Kidney (tissue), 14 donors: ENCODE data around the gene FFAR3. TPM values are rescaled to one million over a fixed set of nuclear protein-coding genes. Genes with fewer than 3 reads are reported as not detected.
A peak's percentile ranks its signal among the peaks of the same experiment; 100 is the strongest.

Experiments used
- DNase-seq, 5 donors: peaks; one replicate each; pipeline ENCODE4 v3.0.0-alpha.2; 2013 to 2020
- FAIRE-seq: peaks from 2 replicates; lab custom pipeline; 2012; peaks lifted over from hg19 to GRCh38; lab: Jason Lieb, UNC
- H3K27ac ChIP-seq, 2 donors: one replicate each; pipeline ENCODE4 v1.7.0; 2013; ENCODE audit warnings: low read depth in 2 of 2, low read length in 2 of 2, inconsistent platforms in 1 of 2
- H3K27me3 ChIP-seq: one replicate; pipeline ENCODE4 v1.7.1; 2013; ENCODE audit warnings: low read length, inconsistent platforms; ENCODE audit not compliant: control insufficient read depth, insufficient read depth
- H3K36me3 ChIP-seq, 3 donors: one replicate each; pipeline versions ENCODE4 v1.7.0 to v1.7.1; 2013; ENCODE audit warnings: low read length in 3 of 3, control low read depth in 1 of 3, inconsistent platforms in 1 of 3; ENCODE audit not compliant: insufficient read depth in 3 of 3, control insufficient read depth in 2 of 3
- H3K4me1 ChIP-seq, 3 donors: one replicate each; pipeline versions ENCODE4 v1.7.0 to v1.7.1; 2013; ENCODE audit warnings: low read length in 3 of 3, inconsistent platforms in 1 of 3, low read depth in 1 of 3; ENCODE audit not compliant: control insufficient read depth in 2 of 3, insufficient read depth in 2 of 3
- H3K4me3 ChIP-seq, 3 donors: one replicate each; pipeline versions ENCODE4 v1.7.0 to v1.8.1; 2013; ENCODE audit warnings: low read length in 3 of 3, control low read depth in 1 of 3, inconsistent platforms in 1 of 3
- H3K9ac ChIP-seq, 3 donors: one replicate each; pipeline versions ENCODE4 v1.7.0 to v1.7.1; 2013; ENCODE audit warnings: low read length in 3 of 3, control low read depth in 1 of 3, inconsistent platforms in 1 of 3
- H3K9me3 ChIP-seq, 3 donors: one replicate each; pipeline versions ENCODE4 v1.7.0 to v1.7.1; 2013; ENCODE audit warnings: low read length in 3 of 3, control low read depth in 1 of 3, inconsistent platforms in 1 of 3; ENCODE audit not compliant: control insufficient read depth in 2 of 3, insufficient read depth in 1 of 3
- intact Hi-C: fragments of 100-400 bp; cut with DNase I; formaldehyde crosslinking; loops from one replicate; pipeline ENCODE4 v1.11.1; 2022
- polyA plus RNA-seq: library from polyadenylated mRNA; stranded (reverse); fragments of 350-450 nt; fragmentation: Illumina TruSeq; extraction: RNeasy Lipid Tissue Mini Kit (QIAGEN cat#74804); gene quantifications from one replicate; pipeline ENCODE4 v1.2.3, GENCODE V29; 2014; ENCODE audit warnings: low read depth, low replicate concordance; ENCODE audit not compliant: insufficient read depth
- total RNA-seq: library from RNA; stranded (reverse); fragmentation: NEBNext Ultra II Directional; extraction: Animal tissue kit (Norgen Biotek cat#: 25700); gene quantifications from one replicate; pipeline ENCODE4 v1.2.1, GENCODE V29; 2021
- TF ChIP-seq, protein P1 (sequence below): IDR thresholded peaks from 3 replicates; pipeline ENCODE4 v1.5.1; 2012; ENCODE audit warnings: mild to moderate bottlenecking, moderate library complexity, borderline replicate concordance; ENCODE audit not compliant: insufficient read depth; ENCODE audit errors: extremely low read depth
- donor health status: control.
- donor health status: control.
- donor health status: control.
- donor health status: control.
- donor health status: control.
- donor health status: DM: yes; HTN: yes; CAD: no.
- donor health status: Normal renal cell carcinoma (clear cell type).

The FFAR3 gene
- total and polyA plus RNA-seq, 2 donors from 2014 or later: not detected

- TF ChIP-seq, protein P1, sequence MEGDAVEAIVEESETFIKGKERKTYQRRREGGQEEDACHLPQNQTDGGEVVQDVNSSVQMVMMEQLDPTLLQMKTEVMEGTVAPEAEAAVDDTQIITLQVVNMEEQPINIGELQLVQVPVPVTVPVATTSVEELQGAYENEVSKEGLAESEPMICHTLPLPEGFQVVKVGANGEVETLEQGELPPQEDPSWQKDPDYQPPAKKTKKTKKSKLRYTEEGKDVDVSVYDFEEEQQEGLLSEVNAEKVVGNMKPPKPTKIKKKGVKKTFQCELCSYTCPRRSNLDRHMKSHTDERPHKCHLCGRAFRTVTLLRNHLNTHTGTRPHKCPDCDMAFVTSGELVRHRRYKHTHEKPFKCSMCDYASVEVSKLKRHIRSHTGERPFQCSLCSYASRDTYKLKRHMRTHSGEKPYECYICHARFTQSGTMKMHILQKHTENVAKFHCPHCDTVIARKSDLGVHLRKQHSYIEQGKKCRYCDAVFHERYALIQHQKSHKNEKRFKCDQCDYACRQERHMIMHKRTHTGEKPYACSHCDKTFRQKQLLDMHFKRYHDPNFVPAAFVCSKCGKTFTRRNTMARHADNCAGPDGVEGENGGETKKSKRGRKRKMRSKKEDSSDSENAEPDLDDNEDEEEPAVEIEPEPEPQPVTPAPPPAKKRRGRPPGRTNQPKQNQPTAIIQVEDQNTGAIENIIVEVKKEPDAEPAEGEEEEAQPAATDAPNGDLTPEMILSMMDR: no peak
- no peak for FAIRE-seq
These were observed 40.3 kb downstream of the FFAR3 start for GRCh38 chr19:35398570-35398969.

GRCh38 chr19:35399231-35399630 lies 41.0 kb downstream of the FFAR3 start:
- no peaks in the 10 kb centered on the region for H3K9me3 ChIP-seq
- H3K4me1 ChIP-seq: no peaks in the 10 kb centered on the region
- DNase-seq (no peak), FAIRE-seq (no peak)
- intact Hi-C loops: no loop called here
- no peaks in the 10 kb centered on the region for H3K27me3 ChIP-seq
- H3K36me3 ChIP-seq: no peaks in the 10 kb centered on the region
- no peak overlapping the region for H3K27ac ChIP-seq
- H3K9ac ChIP-seq: no peak overlapping the region
- TF ChIP-seq, protein P1: no peak
- H3K4me3 ChIP-seq: no peak overlapping the region

More at GRCh38 chr19:35398570-35398969, 40.3 kb downstream of the FFAR3 start:
- Histone ChIP-seq H3K4me3 (no peak overlapping the region), H3K9me3 (no peaks in the 10 kb centered on the region), H3K9ac (no peak overlapping the region), H3K36me3 (no peaks in the 10 kb centered on the region), H3K27me3 (no peaks in the 10 kb centered on the region), H3K4me1 (no peaks in the 10 kb centered on the region), H3K27ac (no peak overlapping the region)
- intact Hi-C loops: no loop called here
- peak in 1 of 5 donors; percentile 71 for DNase-seq

DNA sequence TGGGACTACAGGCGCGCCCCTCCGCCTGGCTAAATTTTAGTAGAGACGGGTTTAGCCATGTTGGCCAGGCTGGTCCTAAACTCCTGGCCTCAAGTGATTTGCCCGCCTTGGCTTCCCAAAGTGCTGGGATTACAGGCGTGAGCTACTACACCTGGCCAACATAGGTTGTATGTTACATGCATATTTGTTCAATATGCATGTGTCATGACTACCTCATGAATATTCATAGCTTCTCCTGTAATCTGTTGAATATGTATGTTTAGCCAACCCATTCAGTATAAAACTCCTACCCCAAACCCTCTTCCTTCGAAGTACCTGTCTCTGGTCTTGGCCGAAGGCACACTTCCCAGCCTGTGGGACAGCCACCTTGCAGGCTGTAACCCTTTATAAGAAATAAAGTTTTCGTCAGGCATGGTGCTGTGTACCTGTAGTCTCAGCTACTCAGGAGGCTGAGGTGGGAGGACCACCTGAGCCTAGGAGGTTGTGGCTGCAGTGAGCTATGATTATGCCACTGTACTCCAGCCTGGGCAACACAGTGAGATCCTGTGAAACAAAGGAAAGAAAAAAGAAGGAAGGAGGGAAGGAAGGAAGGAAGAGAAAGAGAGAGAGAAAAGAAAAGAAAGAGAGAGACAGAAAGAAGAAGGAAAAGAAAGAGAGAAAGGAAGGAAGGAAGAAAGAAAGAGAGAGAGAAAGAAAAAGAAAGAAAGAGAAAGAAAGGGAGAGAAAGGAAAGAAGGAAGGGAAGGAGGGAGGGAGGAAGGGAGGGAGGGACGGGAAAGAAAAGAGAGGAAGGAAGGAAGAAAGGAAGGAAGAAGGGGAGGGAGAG lies 41.9 kb downstream of the FFAR3 start:
- Histone ChIP-seq H3K27me3 (no peaks in the 10 kb centered on the region), H3K27ac (no peak overlapping the region), H3K4me3 (no peak overlapping the region), H3K9me3 (no peaks in the 10 kb centered on the region), H3K9ac (no peak overlapping the region), H3K36me3 (no peaks in the 10 kb centered on the region), H3K4me1 (no peaks in the 10 kb centered on the region)
- TF ChIP-seq, protein P1: no peak
- intact Hi-C loops: no loop called here
- DNase-seq (no peak), FAIRE-seq (no peak)
